ENCODE results near the gene PHC2.
A peak's percentile ranks its signal among the peaks of the same experiment; 100 is the strongest.

The PHC2 gene

GRCh38 chr1:33276573-33277298 lies 154.2 kb downstream of the PHC2 start:
- H3K4me3 ChIP-seq (ENCODE audit: low read length) = no peak overlapping the region
- DNase-seq (ENCODE audit: low read depth) = no peak
- TF ChIP-seq CTCF (IDR thresholded peaks at IDR 0.05; ENCODE audit: insufficient read depth, low read depth, low read length, missing control alignments) = no peak

GRCh38 chr1:33275706-33276572 lies 155.0 kb downstream of the PHC2 start:
- TF ChIP-seq CTCF (IDR thresholded peaks at IDR 0.05; ENCODE audit: insufficient read depth, low read depth, low read length, missing control alignments) = no peak
- DNase-seq (ENCODE audit: low read depth) = no peak
- H3K4me3 ChIP-seq (ENCODE audit: low read length) = no peak overlapping the region

- DNase-seq (ENCODE audit: low read depth) = no peak
- H3K4me3 ChIP-seq (ENCODE audit: low read length) = no peak overlapping the region
- TF ChIP-seq CTCF (IDR thresholded peaks at IDR 0.05; ENCODE audit: insufficient read depth, low read depth, low read length, missing control alignments) = no peak
Observed at GRCh38 chr1:33275195-33275594, 155.7 kb downstream of the PHC2 start.

GRCh38 chr1:33274446-33274845 lies 156.4 kb downstream of the PHC2 start:
- DNase-seq (ENCODE audit: low read depth) = no peak
- no peak overlapping the region for H3K4me3 ChIP-seq (ENCODE audit: low read length)
- TF ChIP-seq CTCF (IDR thresholded peaks at IDR 0.05; ENCODE audit: insufficient read depth, low read depth, low read length, missing control alignments) = no peak

- H3K4me3 ChIP-seq (ENCODE audit: low read length) = no peak overlapping the region
- no peak for TF ChIP-seq CTCF (IDR thresholded peaks at IDR 0.05; ENCODE audit: insufficient read depth, low read depth, low read length, missing control alignments)
- DNase-seq (ENCODE audit: low read depth) = peak; percentile 65
Observed at GRCh38 chr1:33273961-33274371, 156.9 kb downstream of the PHC2 start.

Data from epithelial cell of esophagus (primary cell).